ENCODE measurements around the gene GJA3. TPM values are rescaled to one million over a fixed set of nuclear protein-coding genes. Genes with fewer than 3 reads are reported as not detected.

Gene GJA3
- not detected for total RNA-seq

GRCh38 chr13:20160306-20161274, at the start of gene GJA3:
TSS of gene GJA3 (minus strand) at chr13:20161052. CDS start at chr13:20143288, 17,764 bp downstream.

GRCh38 chr13:20192836-20193161, 31.9 kb upstream of the GJA3 start, which contains the start of gene GJB2:
TSS of gene GJB2 (minus strand) at chr13:20192938. CDS start at chr13:20189581, 3,357 bp downstream.

Other genes starting within 250 kb of the GJA3 start
- gene ZMYM2, start 202.3 kb downstream of the GJA3 start, total RNA-seq, result 228 TPM
- 0.63 TPM for gene GJB2, start 31.9 kb upstream of the GJA3 start, total RNA-seq
- gene GJB6, start 71.3 kb upstream of the GJA3 start, total RNA-seq, result 1.3 TPM